ENCODE results near the gene ERBB4. TPM values are rescaled to one million over a fixed set of nuclear protein-coding genes. Genes with fewer than 3 reads are reported as not detected.

The ERBB4 gene
- total and polyA plus RNA-seq, 2 of the 8 experiments (the other 6 are each of a cell fraction or from before 2014, with no cell fraction given), result 0.34 to 1.3 TPM

DNA sequence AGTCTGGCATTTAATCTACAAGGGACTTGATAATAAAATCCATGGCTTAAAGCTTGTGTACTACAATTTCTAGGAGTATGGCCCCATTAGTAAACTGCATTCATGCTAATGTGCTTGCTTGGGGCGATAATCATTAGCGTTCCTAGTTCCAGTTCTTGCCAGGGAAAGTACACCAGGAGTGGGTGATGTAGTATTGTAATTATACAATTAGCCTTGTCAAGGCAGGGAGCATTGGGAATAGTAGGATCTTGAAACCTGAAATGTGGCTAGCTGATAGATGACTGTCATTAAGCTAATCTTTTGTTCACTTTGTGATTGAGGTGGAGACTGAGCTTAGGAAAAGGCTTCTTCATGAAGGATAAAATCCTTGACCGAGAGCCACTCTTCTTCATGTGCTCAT lies 993.0 kb downstream of the ERBB4 start:
- DNase-seq (ENCODE audit: low read depth in 1 of 2, low spot score in 2 of 2) (no peak), FAIRE-seq (no peak)
- Histone ChIP-seq H2BK5ac (ENCODE audit: low read depth, low read length) (no peak overlapping the region), H3K27me3 (replicated peaks in 1 of 4; ENCODE audit: control insufficient read depth in 3 of 4, extremely low read depth in 1 of 4, insufficient read depth in 3 of 4, low read length in 3 of 4) (no peaks in the 10 kb centered on the region), H3K14ac (ENCODE audit: insufficient read length) (no peak overlapping the region), H3K9me3 (ENCODE audit: insufficient read depth in 2 of 2, low read depth in 1 of 2, low read length in 1 of 2) (no peaks in the 10 kb centered on the region), H2BK120ac (replicated peaks; ENCODE audit: low read depth, low read length) (no peak overlapping the region), H3K56ac (replicated peaks; ENCODE audit: insufficient read length, low read depth, low read length) (no peak overlapping the region), H3K27ac (ENCODE audit: low read depth, low read length) (no peak overlapping the region), H2BK15ac (ENCODE audit: low read length) (no peak overlapping the region), H3K79me1 (ENCODE audit: low read depth, low read length) (no peaks in the 10 kb centered on the region), H4K91ac (replicated peaks; ENCODE audit: insufficient read length, low read length) (no peak overlapping the region), H3K23ac (ENCODE audit: insufficient read length) (no peak overlapping the region), H3K9ac (replicated peaks in 1 of 4; ENCODE audit: extremely low read depth in 1 of 4, low read depth in 3 of 4, low read length in 3 of 4) (no peak overlapping the region), H4K20me1 (replicated peaks in 1 of 2; ENCODE audit: control insufficient read depth in 1 of 2, insufficient read depth in 2 of 2, low read length in 2 of 2) (no peaks in the 10 kb centered on the region), H3K79me2 (ENCODE audit: control insufficient read depth in 1 of 2, insufficient read depth in 2 of 2, low read length in 2 of 2) (no peaks in the 10 kb centered on the region), H2AK5ac (ENCODE audit: low read depth, low read length) (no peak overlapping the region), H4K5ac (ENCODE audit: insufficient read length, low read depth, low read length) (no peak overlapping the region), H3K4me2 (ENCODE audit: insufficient read depth in 1 of 2, low read depth in 2 of 2, low read length in 2 of 2) (no peak overlapping the region), H3K36me3 (ENCODE audit: control insufficient read depth in 2 of 4, insufficient read depth in 4 of 4, low read length in 3 of 4) (no peaks in the 10 kb centered on the region), H2BK20ac (ENCODE audit: low read length) (no peak overlapping the region), H3K18ac (ENCODE audit: extremely low read depth, low read length) (no peak overlapping the region), H2AFZ (ENCODE audit: low read length) (no peak overlapping the region), H3K4me1 (replicated peaks in 1 of 4; ENCODE audit: control insufficient read depth in 3 of 4, insufficient read depth in 4 of 4, low read length in 3 of 4) (no peaks in the 10 kb centered on the region), H3K23me2 (ENCODE audit: low read depth, low read length) (no peaks in the 10 kb centered on the region), H3K4me3 (ENCODE audit: extremely low read depth in 1 of 4, insufficient read depth in 2 of 4, low read depth in 3 of 4, low read length in 4 of 4) (no peak overlapping the region), H3K4ac (replicated peaks; ENCODE audit: insufficient read length, low read depth, low read length) (no peak overlapping the region), H2BK12ac (ENCODE audit: low read depth, low read length) (no peak overlapping the region), H4K8ac (ENCODE audit: extremely low read depth, insufficient read depth, low read length) (no peak overlapping the region)
- POLR2A ChIA-PET (ENCODE audit: partially characterized antibody), result no interaction called here
- 96% methylated on average over 3 of the region's 3 CpGs; no CpG with 5 or more reads in 1 of the 2 experiments for WGBS, 2 experiments (ENCODE audit: extremely low coverage in 1 of 2, insufficient coverage in 1 of 2, insufficient read length in 1 of 2, insufficient replicate concordance in 2 of 2, low coverage in 1 of 2, low lambda C conversion rate in 2 of 2, missing lambda C conversion rate in 1 of 2)
- CTCF ChIA-PET (ENCODE audit: partially characterized antibody), result interaction anchor here (1.1 kb wide), 1 partner anchor 15 kb away, joined by 4 read pairs; no protein-coding TSS in a partner anchor
- TF ChIP-seq SIN3A (conservative IDR thresholded peaks at IDR 0.05 in 1 of 2, IDR thresholded peaks at IDR 0.05 in 1 of 2; ENCODE audit: low read depth in 1 of 2, low read length in 2 of 2) (no peak), RAD21 (IDR thresholded peaks at IDR 0.05 in 1 of 2, conservative IDR thresholded peaks at IDR 0.05 in 1 of 2; ENCODE audit: low read depth in 2 of 2, low read length in 2 of 2) (no peak), CBX8 (IDR thresholded peaks at IDR 0.05; ENCODE audit: borderline replicate concordance, low read depth, low read length) (no peak), SRF (IDR thresholded peaks at IDR 0.05; ENCODE audit: low read depth, low read length) (no peak), NANOG (IDR thresholded peaks at IDR 0.05; ENCODE audit: insufficient read depth, low read depth, low read length, poor library complexity, severe bottlenecking) (no peak), SAP30 (IDR thresholded peaks at IDR 0.05; ENCODE audit: insufficient read depth, insufficient replicate concordance, low read length) (no peak), MAFK (IDR thresholded peaks at IDR 0.05; ENCODE audit: low read depth, low read length) (no peak), SUZ12 (IDR thresholded peaks at IDR 0.05; ENCODE audit: low read length) (no peak), KDM4A (IDR thresholded peaks at IDR 0.05; ENCODE audit: low read depth, low read length, severe bottlenecking) (no peak)
- TF ChIP-seq, protein P1, sequence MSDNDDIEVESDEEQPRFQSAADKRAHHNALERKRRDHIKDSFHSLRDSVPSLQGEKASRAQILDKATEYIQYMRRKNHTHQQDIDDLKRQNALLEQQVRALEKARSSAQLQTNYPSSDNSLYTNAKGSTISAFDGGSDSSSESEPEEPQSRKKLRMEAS (IDR thresholded peaks at IDR 0.05), result no peak
- TF ChIP-seq, protein P2, sequence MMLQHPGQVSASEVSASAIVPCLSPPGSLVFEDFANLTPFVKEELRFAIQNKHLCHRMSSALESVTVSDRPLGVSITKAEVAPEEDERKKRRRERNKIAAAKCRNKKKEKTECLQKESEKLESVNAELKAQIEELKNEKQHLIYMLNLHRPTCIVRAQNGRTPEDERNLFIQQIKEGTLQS (IDR thresholded peaks at IDR 0.05; ENCODE audit: insufficient read depth, low read depth, low read length), result no peak
